Measurements from ENCODE around the gene RAB44. TPM values are rescaled to one million over a fixed set of nuclear protein-coding genes. Genes with fewer than 3 reads are reported as not detected.

The RAB44 gene
- total and polyA plus RNA-seq, 2 donors: 0.26 to 0.68 TPM

GRCh38 chr6:36769183-36769675, 71.6 kb downstream of the RAB44 start:
- H3K4me1 ChIP-seq (ENCODE audit: insufficient read depth): no peaks in the 10 kb centered on the region
- H3K4me3 ChIP-seq (ENCODE audit: low read depth, low read length): no peak overlapping the region
- 50% methylated on average over 7 of the region's 7 CpGs for WGBS
- H3K27ac ChIP-seq (ENCODE audit: low read depth): no peak overlapping the region
- no peaks in the 10 kb centered on the region for H3K36me3 ChIP-seq (ENCODE audit: insufficient read depth)
- DNase-seq (ENCODE audit: extremely low spot score): no peak

- Histone ChIP-seq H3K27ac (ENCODE audit: low read depth) (no peak overlapping the region), H3K4me3 (ENCODE audit: low read depth, low read length) (no peak overlapping the region), H3K36me3 (ENCODE audit: insufficient read depth) (no peaks in the 10 kb centered on the region), H3K4me1 (ENCODE audit: insufficient read depth) (no peaks in the 10 kb centered on the region)
- no peak for DNase-seq (ENCODE audit: extremely low spot score)
- WGBS: 75% methylated on average over 18 of the region's 18 CpGs
These were observed 72.3 kb downstream of the RAB44 start for GRCh38 chr6:36769676-36770499.

- H3K36me3 ChIP-seq (ENCODE audit: insufficient read depth): no peaks in the 10 kb centered on the region
- H3K27ac ChIP-seq (ENCODE audit: low read depth): no peak overlapping the region
- no peak for DNase-seq (ENCODE audit: extremely low spot score)
- no peaks in the 10 kb centered on the region for H3K4me1 ChIP-seq (ENCODE audit: insufficient read depth)
- no peak overlapping the region for H3K4me3 ChIP-seq (ENCODE audit: low read depth, low read length)
- 94% methylated on average over 2 of the region's 2 CpGs for WGBS
These were observed 73.5 kb downstream of the RAB44 start for GRCh38 chr6:36771145-36771544.

- 87% methylated on average over 8 of the region's 8 CpGs for WGBS
- Histone ChIP-seq H3K4me3 (ENCODE audit: low read depth, low read length) (no peak overlapping the region), H3K27ac (ENCODE audit: low read depth) (no peak overlapping the region), H3K36me3 (ENCODE audit: insufficient read depth) (no peaks in the 10 kb centered on the region), H3K4me1 (ENCODE audit: insufficient read depth) (no peaks in the 10 kb centered on the region)
- no peak for DNase-seq (ENCODE audit: extremely low spot score)
These were observed 74.8 kb downstream of the RAB44 start for GRCh38 chr6:36772397-36772796.

- no peak overlapping the region for H3K27ac ChIP-seq (ENCODE audit: low read depth)
- DNase-seq (ENCODE audit: extremely low spot score): no peak
- H3K4me1 ChIP-seq (ENCODE audit: insufficient read depth): no peaks in the 10 kb centered on the region
- H3K4me3 ChIP-seq (ENCODE audit: low read depth, low read length): no peak overlapping the region
- 88% methylated on average over 5 of the region's 5 CpGs for WGBS
- H3K36me3 ChIP-seq (ENCODE audit: insufficient read depth): no peaks in the 10 kb centered on the region
These were observed 76.7 kb downstream of the RAB44 start for GRCh38 chr6:36774331-36774730.

- DNase-seq (ENCODE audit: extremely low spot score): no peak
- WGBS: 88% methylated on average over 5 of the region's 5 CpGs
- Histone ChIP-seq H3K27ac (ENCODE audit: low read depth) (no peak overlapping the region), H3K36me3 (ENCODE audit: insufficient read depth) (no peaks in the 10 kb centered on the region), H3K4me3 (ENCODE audit: low read depth, low read length) (no peak overlapping the region), H3K4me1 (ENCODE audit: insufficient read depth) (no peaks in the 10 kb centered on the region)
These were observed 78.5 kb downstream of the RAB44 start for GRCh38 chr6:36776167-36776566.

- no peak for DNase-seq (ENCODE audit: extremely low spot score)
- Histone ChIP-seq H3K4me1 (ENCODE audit: insufficient read depth) (no peaks in the 10 kb centered on the region), H3K36me3 (ENCODE audit: insufficient read depth) (no peaks in the 10 kb centered on the region), H3K4me3 (ENCODE audit: low read depth, low read length) (no peak overlapping the region), H3K27ac (ENCODE audit: low read depth) (no peak overlapping the region)
- WGBS: 64% methylated on average over 5 of the region's 5 CpGs
These were observed 80.2 kb downstream of the RAB44 start for GRCh38 chr6:36777801-36778200.

GRCh38 chr6:36779227-36779626, 81.6 kb downstream of the RAB44 start:
- no peak overlapping the region for H3K27ac ChIP-seq (ENCODE audit: low read depth)
- 82% methylated on average over 5 of the region's 5 CpGs for WGBS
- no peak for DNase-seq (ENCODE audit: extremely low spot score)
- no peak overlapping the region for H3K4me3 ChIP-seq (ENCODE audit: low read depth, low read length)
- H3K36me3 ChIP-seq (ENCODE audit: insufficient read depth): no peaks in the 10 kb centered on the region
- H3K4me1 ChIP-seq (ENCODE audit: insufficient read depth): no peaks in the 10 kb centered on the region

GRCh38 chr6:36780442-36781177, 83.0 kb downstream of the RAB44 start:
- 62% methylated on average over 11 of the region's 11 CpGs for WGBS
- Histone ChIP-seq H3K4me3 (ENCODE audit: low read depth, low read length) (no peak overlapping the region), H3K27ac (ENCODE audit: low read depth) (no peak overlapping the region), H3K4me1 (ENCODE audit: insufficient read depth) (no peaks in the 10 kb centered on the region), H3K36me3 (ENCODE audit: insufficient read depth) (no peaks in the 10 kb centered on the region)
- DNase-seq (ENCODE audit: extremely low spot score): no peak

- Histone ChIP-seq H3K27ac (ENCODE audit: low read depth) (no peak overlapping the region), H3K4me1 (ENCODE audit: insufficient read depth) (no peaks in the 10 kb centered on the region), H3K4me3 (ENCODE audit: low read depth, low read length) (no peak overlapping the region), H3K36me3 (ENCODE audit: insufficient read depth) (no peaks in the 10 kb centered on the region)
- WGBS: 80% methylated on average over 8 of the region's 8 CpGs
- no peak for DNase-seq (ENCODE audit: extremely low spot score)
These were observed 84.0 kb downstream of the RAB44 start for GRCh38 chr6:36781669-36782068.

Small RNA genes within 50 kb of the gene (small RNA-seq; reads per million reads assigned to genes)
- not detected for gene RF00019

Other genes starting within 250 kb of the RAB44 start
- 43.6 TPM for gene STK38, start 150.3 kb upstream of the RAB44 start, total RNA-seq
- gene STK38, start 150.3 kb upstream of the RAB44 start, polyA plus RNA-seq: 35.4 TPM
- gene SRSF3, start 103.5 kb upstream of the RAB44 start, total RNA-seq: 152 TPM
- 285 TPM for gene SRSF3, start 103.5 kb upstream of the RAB44 start, polyA plus RNA-seq
- gene CDKN1A, start 19.1 kb upstream of the RAB44 start, total RNA-seq: 27.4 TPM
- 127 TPM for gene CDKN1A, start 19.1 kb upstream of the RAB44 start, polyA plus RNA-seq
- 4.5 TPM for gene CPNE5, start 141.6 kb downstream of the RAB44 start, total RNA-seq
- 3.3 TPM for gene CPNE5, start 141.6 kb downstream of the RAB44 start, polyA plus RNA-seq
- gene PPIL1, start 177.0 kb downstream of the RAB44 start, total RNA-seq: 29.3 TPM
- gene PPIL1, start 177.0 kb downstream of the RAB44 start, polyA plus RNA-seq: 17.7 TPM
- 41.3 TPM for gene C6orf89, start 188.1 kb downstream of the RAB44 start, total RNA-seq
- gene C6orf89, start 188.1 kb downstream of the RAB44 start, polyA plus RNA-seq: 42.2 TPM

Measured in urinary bladder (tissue), 4 donors.